ENCODE data around the gene ZNRF2.

Gene ZNRF2

GRCh38 chr7:30353932-30354607 lies 69.7 kb downstream of the ZNRF2 start:
- Histone ChIP-seq H3K9me3 (ENCODE audit: low read length) (no peaks in the 10 kb centered on the region), H3K4me3 (ENCODE audit: low read depth, low read length, poor library complexity, severe bottlenecking) (no peak overlapping the region), H3K36me3 (ENCODE audit: insufficient read depth, low read length) (peaks cover 21% of the 10 kb centered on the region; the same call in 1 of the 2 replicates), H3K9ac (ENCODE audit: low read length) (no peak overlapping the region), H2AFZ (ENCODE audit: low read length) (no peak overlapping the region), H3K27ac (ENCODE audit: low read depth, low read length, poor library complexity, severe bottlenecking) (no peak overlapping the region), H3K79me2 (ENCODE audit: insufficient read depth, low read length) (peaks cover 30% of the 10 kb centered on the region), H3K4me2 (ENCODE audit: low read length) (no peak overlapping the region), H3K4me1 (ENCODE audit: insufficient read depth, low read length, severe bottlenecking) (peaks cover 30% of the 10 kb centered on the region), H3F3A (ENCODE audit: insufficient read depth, low read length) (no peaks in the 10 kb centered on the region), H3K27me3 (ENCODE audit: insufficient read depth, low read length) (no peaks in the 10 kb centered on the region), H3K9me2 (ENCODE audit: low read depth, low read length) (no peaks in the 10 kb centered on the region), H4K20me1 (ENCODE audit: insufficient read depth, low read length) (no peaks in the 10 kb centered on the region)
- TF ChIP-seq CTCF (IDR thresholded peaks at IDR 0.05; ENCODE audit: low read length): no peak
- no peak for TF ChIP-seq EZH2 (IDR thresholded peaks at IDR 0.05; ENCODE audit: borderline replicate concordance, low read length)

GRCh38 chr7:30354791-30355190 lies 70.4 kb downstream of the ZNRF2 start:
- no peaks in the 10 kb centered on the region for H3K9me2 ChIP-seq (ENCODE audit: low read depth, low read length)
- H4K20me1 ChIP-seq (ENCODE audit: insufficient read depth, low read length): no peaks in the 10 kb centered on the region
- H3K36me3 ChIP-seq (ENCODE audit: insufficient read depth, low read length): peaks cover 21% of the 10 kb centered on the region; the same call in 1 of the 2 replicates
- H3K9ac ChIP-seq (ENCODE audit: low read length): no peak overlapping the region
- H3K4me2 ChIP-seq (ENCODE audit: low read length): no peak overlapping the region
- H3K27me3 ChIP-seq (ENCODE audit: insufficient read depth, low read length): no peaks in the 10 kb centered on the region
- no peak overlapping the region for H3K27ac ChIP-seq (ENCODE audit: low read depth, low read length, poor library complexity, severe bottlenecking)
- H2AFZ ChIP-seq (ENCODE audit: low read length): no peak overlapping the region
- TF ChIP-seq CTCF (IDR thresholded peaks at IDR 0.05; ENCODE audit: low read length) (no peak), EZH2 (IDR thresholded peaks at IDR 0.05; ENCODE audit: borderline replicate concordance, low read length) (no peak)
- no peak overlapping the region for H3K4me3 ChIP-seq (ENCODE audit: low read depth, low read length, poor library complexity, severe bottlenecking)
- H3K9me3 ChIP-seq (ENCODE audit: low read length): no peaks in the 10 kb centered on the region
- H3K4me1 ChIP-seq (ENCODE audit: insufficient read depth, low read length, severe bottlenecking): peaks cover 23% of the 10 kb centered on the region
- no peaks in the 10 kb centered on the region for H3F3A ChIP-seq (ENCODE audit: insufficient read depth, low read length)
- peaks cover 24% of the 10 kb centered on the region for H3K79me2 ChIP-seq (ENCODE audit: insufficient read depth, low read length)

DNA sequence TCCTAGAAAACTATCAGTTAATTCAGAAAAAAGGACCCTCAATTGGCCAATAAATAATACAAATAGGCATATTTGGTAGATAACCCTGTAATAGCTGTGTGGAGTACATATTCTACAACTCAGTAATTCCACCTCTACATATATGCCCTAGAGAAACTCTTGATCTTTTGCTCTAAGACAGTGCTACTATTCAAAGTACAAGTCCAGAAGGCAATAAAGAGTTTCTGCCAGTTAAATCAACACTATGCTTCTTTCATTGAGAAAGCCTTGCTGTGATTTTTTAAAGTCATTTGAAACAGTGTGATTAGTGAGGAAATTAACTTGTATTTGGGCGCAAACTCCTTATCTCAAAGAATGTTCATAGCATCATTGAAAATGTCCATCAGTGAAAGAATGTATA lies 75.6 kb downstream of the ZNRF2 start:
- TF ChIP-seq EZH2 (IDR thresholded peaks at IDR 0.05; ENCODE audit: borderline replicate concordance, low read length) (no peak), CTCF (IDR thresholded peaks at IDR 0.05; ENCODE audit: low read length) (no peak)
- Histone ChIP-seq H2AFZ (ENCODE audit: low read length) (no peak overlapping the region), H3K79me2 (ENCODE audit: insufficient read depth, low read length) (0 out of 2 replicates have a peak, but pooled peaks cover under 1% of the 10 kb centered on the region)

More for the DNA sequence above, 75.6 kb downstream of the ZNRF2 start:
- no peaks in the 10 kb centered on the region for H4K20me1 ChIP-seq (ENCODE audit: insufficient read depth, low read length)
- H3K9ac ChIP-seq (ENCODE audit: low read length): no peak overlapping the region
- no peak overlapping the region for H3K4me3 ChIP-seq (ENCODE audit: low read depth, low read length, poor library complexity, severe bottlenecking)
- H3F3A ChIP-seq (ENCODE audit: insufficient read depth, low read length): no peaks in the 10 kb centered on the region
- peaks cover 2% of the 10 kb centered on the region; the same call in 1 of the 2 replicates for H3K9me3 ChIP-seq (ENCODE audit: low read length)
- no peaks in the 10 kb centered on the region for H3K9me2 ChIP-seq (ENCODE audit: low read depth, low read length)
- H3K4me2 ChIP-seq (ENCODE audit: low read length): no peak overlapping the region
- no peak overlapping the region for H3K27ac ChIP-seq (ENCODE audit: low read depth, low read length, poor library complexity, severe bottlenecking)
- H3K27me3 ChIP-seq (ENCODE audit: insufficient read depth, low read length): no peaks in the 10 kb centered on the region
- peaks cover 28% of the 10 kb centered on the region; the same call in 1 of the 2 replicates for H3K36me3 ChIP-seq (ENCODE audit: insufficient read depth, low read length)
- peaks cover 24% of the 10 kb centered on the region for H3K4me1 ChIP-seq (ENCODE audit: insufficient read depth, low read length, severe bottlenecking)

Data from OCI-LY1 (cell line).